BLaER1 treated with 17β-estradiol and CSF1 and Interleukin-3, amounts not matched to agents 10 nM and 100 nM (cell line): ENCODE measurements around the gene NPDC1.
"Not testable (repeated sequence)": the region's sequence is repeated elsewhere in the genome, so short reads cannot be mapped to it uniquely, and the experiment has no call there.

Experiments
- H3K27ac ChIP-seq, 11 experiments: shearing (Covaris generic); formaldehyde crosslinking; 2 replicates each; pipeline ENCODE4 v1.8.1; 2022
- H3K27me3 ChIP-seq, 11 experiments: shearing (Covaris generic); formaldehyde crosslinking; 2 replicates each; pipeline ENCODE4 v1.8.1; 2022
- H3K36me3 ChIP-seq, 11 experiments: shearing (Covaris generic); formaldehyde crosslinking; 2 replicates each; pipeline ENCODE4 v1.8.1; 2022
- H3K4me1 ChIP-seq, 10 experiments: shearing (Covaris generic); formaldehyde crosslinking; 2 replicates each; pipeline ENCODE4 v1.8.1; 2022
- H3K4me2 ChIP-seq, 11 experiments: shearing (Covaris generic); formaldehyde crosslinking; 2 replicates each; pipeline ENCODE4 v1.8.1; 2022
- H3K4me3 ChIP-seq, 10 experiments: shearing (Covaris generic); formaldehyde crosslinking; 2 replicates each; pipeline ENCODE4 v1.8.1; 2022
- H3K9ac ChIP-seq, 11 experiments: shearing (Covaris generic); formaldehyde crosslinking; 2 replicates each; pipeline ENCODE4 v1.8.1; 2022
- H3K9me3 ChIP-seq, 11 experiments: shearing (Covaris generic); formaldehyde crosslinking; replicated peaks in 1 of 11; 2 replicates each; pipeline ENCODE4 v1.8.1; 2022
- H4K20me1 ChIP-seq, 11 experiments: shearing (Covaris generic); formaldehyde crosslinking; 2 replicates each; pipeline ENCODE4 v1.8.1; 2022
- Cebpa-rat ChIP-seq, 11 experiments: shearing (Covaris generic); IDR thresholded peaks; 2 replicates each; pipeline ENCODE4 v1.8.1; 2022

The NPDC1 gene

DNA sequence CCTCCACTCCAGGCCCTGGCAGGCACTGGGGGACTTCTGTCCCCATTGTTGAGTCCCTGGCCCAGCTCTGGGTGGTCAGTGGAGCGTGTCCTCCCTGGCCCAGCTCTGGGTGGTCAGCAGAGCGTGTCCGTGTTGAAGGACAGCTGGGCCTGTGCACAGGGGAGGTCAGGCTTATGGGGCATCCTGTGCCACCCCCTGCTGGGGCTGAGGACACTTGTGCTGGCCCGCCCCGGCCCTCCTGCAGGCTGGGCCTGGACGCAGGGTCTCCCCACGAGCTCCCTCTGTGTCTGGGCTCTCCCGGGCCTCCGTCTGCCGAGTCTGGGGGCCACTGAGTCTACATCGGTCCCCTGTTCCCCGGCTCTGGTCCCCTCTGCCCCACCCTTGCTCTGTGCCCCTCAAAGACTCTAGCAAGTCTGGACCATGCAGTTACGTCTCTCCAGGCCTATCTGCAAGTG lies 38.1 kb downstream of the NPDC1 start:
- H3K27ac ChIP-seq: 0 out of 22 replicates have a peak overlapping the region, but pooled peaks of 2 of the 11 experiments have one; percentile 18 to 23
- no peak overlapping the region for H3K4me3 ChIP-seq
- peaks cover 0 to 16% (median 0%) of the 10 kb centered on the region in 11 experiments; a peak in 1 of 22 replicates for H4K20me1 ChIP-seq
- H3K9ac ChIP-seq: peak overlapping the region in 3 of 11 experiments; percentile 4 to 9 (median 7); a peak in 2 of 22 replicates
- no peak for TF ChIP-seq Cebpa-rat (IDR thresholded peaks at IDR 0.05)
- H3K27me3 ChIP-seq: no peaks in the 10 kb centered on the region
- H3K4me2 ChIP-seq: peak overlapping the region in 8 of 11 experiments; percentile 13 to 60 (median 39); a peak in 11 of 22 replicates
- H3K9me3 ChIP-seq: peaks cover 6 to 16% (median 12%) of the 10 kb centered on the region in 11 experiments; a peak in 19 of 22 replicates
- peaks cover 0 to 35% (median 23%) of the 10 kb centered on the region in 11 experiments; a peak in 17 of 22 replicates for H3K36me3 ChIP-seq
- peaks cover 4 to 36% (median 28%) of the 10 kb centered on the region in 10 experiments; a peak in 19 of 20 replicates for H3K4me1 ChIP-seq

DNA sequence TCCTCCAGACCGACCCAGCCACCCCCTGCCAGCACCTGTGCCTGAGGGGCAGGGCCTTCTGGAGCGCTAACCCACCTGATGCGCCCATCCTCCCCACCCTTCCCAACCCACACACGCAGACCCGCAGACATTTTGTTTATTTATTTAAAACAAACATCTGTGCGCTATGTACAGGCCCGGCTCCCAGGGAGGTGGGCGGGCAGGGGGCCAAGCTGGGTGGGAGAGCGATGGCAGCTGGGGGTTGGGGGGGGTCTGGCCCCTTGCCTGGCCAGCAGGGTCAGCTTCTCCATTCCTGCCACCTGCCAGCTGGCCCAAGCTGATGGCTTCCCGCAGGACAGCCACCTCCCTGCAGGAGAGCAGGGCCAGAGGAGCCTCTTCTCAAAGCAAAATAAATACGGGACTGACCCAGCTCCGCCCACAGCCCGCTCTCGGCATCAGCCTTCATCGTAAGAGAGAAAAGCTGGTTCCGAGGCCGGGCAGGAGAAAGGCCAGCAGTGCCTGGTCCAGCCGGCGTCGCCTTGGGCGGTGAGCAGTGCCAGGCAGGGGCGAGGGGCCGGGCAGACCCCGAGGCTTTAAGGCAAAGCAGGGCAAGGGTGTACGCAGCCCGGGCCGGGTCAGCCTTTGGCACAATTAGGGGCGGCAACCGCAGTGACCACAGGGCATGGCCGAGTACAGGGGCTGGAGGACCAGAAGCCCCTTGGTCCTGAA lies 38.7 kb downstream of the NPDC1 start:
- Histone ChIP-seq H3K9ac (peak overlapping the region in 2 of 11 experiments; percentile 9 to 15; a peak in 2 of 22 replicates), H4K20me1 (peaks cover 0 to 12% (median 0%) of the 10 kb centered on the region in 11 experiments; a peak in 1 of 22 replicates), H3K4me2 (peak overlapping the region in 9 of 11 experiments; percentile 48 to 77 (median 60); a peak in 16 of 22 replicates), H3K36me3 (peaks cover 0 to 30% (median 18%) of the 10 kb centered on the region in 11 experiments; a peak in 16 of 22 replicates), H3K27me3 (no peaks in the 10 kb centered on the region), H3K9me3 (peaks cover 6 to 16% (median 12%) of the 10 kb centered on the region in 11 experiments; a peak in 19 of 22 replicates), H3K4me3 (no peak overlapping the region), H3K27ac (0 out of 22 replicates have a peak overlapping the region, but pooled peaks of 2 of the 11 experiments have one; percentile 18 to 23), H3K4me1 (peaks cover 4 to 42% (median 28%) of the 10 kb centered on the region in 10 experiments; a peak in 19 of 20 replicates)
- no peak for TF ChIP-seq Cebpa-rat (IDR thresholded peaks at IDR 0.05)

DNA sequence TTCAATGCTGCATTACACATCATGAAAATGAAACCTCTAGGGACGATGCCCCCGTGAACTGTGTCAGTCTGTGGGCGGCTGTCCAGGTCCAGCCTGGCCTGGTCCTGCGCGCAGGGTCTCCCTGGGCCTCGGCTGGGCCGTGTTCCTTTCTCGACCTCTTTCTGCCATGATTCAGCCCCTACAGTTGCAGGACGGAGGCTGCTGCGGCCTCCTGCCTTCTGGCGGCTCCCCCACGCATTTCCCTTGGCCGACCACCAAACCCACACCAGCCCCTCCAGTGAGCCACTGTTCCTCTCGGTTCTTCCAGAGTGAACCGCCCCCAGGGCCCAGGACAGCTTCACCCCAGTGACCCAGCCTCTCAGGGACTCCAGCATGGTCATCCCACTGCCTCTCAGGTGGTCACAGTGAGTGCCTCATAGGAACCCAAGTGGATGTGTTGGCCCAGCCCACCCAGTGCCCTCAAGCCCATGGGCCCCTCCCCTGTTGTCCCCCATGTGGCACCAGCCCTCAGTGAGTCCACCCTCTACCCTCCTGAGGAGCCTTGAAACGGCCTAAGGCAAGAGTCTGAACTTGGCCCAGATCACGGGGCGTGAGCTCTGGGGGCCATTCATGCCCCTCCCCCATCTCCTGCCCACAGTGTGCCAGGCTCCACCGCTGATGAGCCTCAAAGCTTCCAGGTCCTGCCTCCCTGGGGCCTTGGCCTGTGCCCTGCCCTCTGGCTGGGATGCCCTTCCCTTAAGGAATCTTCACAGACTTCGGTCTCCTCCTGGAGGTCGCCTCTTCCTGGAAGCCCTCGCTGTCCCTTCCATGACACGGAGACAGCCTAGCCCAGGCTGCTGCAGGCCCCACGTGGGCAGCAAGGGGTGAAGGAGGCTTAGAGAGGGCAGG lies 39.6 kb downstream of the NPDC1 start:
- no peak overlapping the region for H3K4me3 ChIP-seq
- H4K20me1 ChIP-seq: peaks cover 0 to 11% (median 0%) of the 10 kb centered on the region in 11 experiments; a peak in 1 of 22 replicates
- no peak for TF ChIP-seq Cebpa-rat (IDR thresholded peaks at IDR 0.05)
- peaks cover 6 to 16% (median 12%) of the 10 kb centered on the region in 11 experiments; a peak in 19 of 22 replicates for H3K9me3 ChIP-seq
- no peaks in the 10 kb centered on the region for H3K27me3 ChIP-seq
- peaks cover 5 to 51% (median 31%) of the 10 kb centered on the region in 10 experiments; a peak in 19 of 20 replicates for H3K4me1 ChIP-seq
- peak overlapping the region in 6 of 11 experiments; percentile 14 to 36 (median 26); a peak in 5 of 22 replicates for H3K27ac ChIP-seq
- H3K36me3 ChIP-seq: peaks cover 0 to 25% (median 14%) of the 10 kb centered on the region in 11 experiments; a peak in 15 of 22 replicates
- H3K9ac ChIP-seq: peak overlapping the region in 6 of 11 experiments; percentile 4 to 23 (median 13); a peak in 4 of 22 replicates
- H3K4me2 ChIP-seq: peak overlapping the region; percentile 13 to 77 (median 61); a peak in 19 of 22 replicates

DNA sequence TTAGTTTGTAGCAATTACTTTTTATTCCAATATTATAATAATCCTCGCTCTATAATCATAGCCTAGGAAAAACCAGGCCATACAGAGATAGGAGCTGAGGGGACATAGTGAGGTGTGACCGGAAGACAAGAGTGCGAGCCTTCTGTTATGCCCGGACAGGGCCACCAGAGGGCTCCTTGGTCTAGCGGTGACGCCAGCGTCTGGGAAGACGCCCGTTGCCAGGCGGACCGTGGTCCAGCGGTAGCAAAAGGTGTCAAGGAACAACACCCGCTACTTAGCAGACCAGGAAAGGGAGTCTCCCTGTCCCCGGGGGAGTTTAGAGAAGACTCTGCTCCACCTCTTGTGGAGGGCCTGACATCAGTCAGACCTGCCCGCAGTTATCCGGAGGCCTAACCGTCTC lies 41.7 kb downstream of the NPDC1 start:
- not testable (repeated sequence) for H3K27ac ChIP-seq, H3K4me3 ChIP-seq, H3K4me2 ChIP-seq, H3K9ac ChIP-seq, H3K27me3 ChIP-seq
- Histone ChIP-seq H3K4me1 (peaks cover 26 to 72% (median 49%) of the 10 kb centered on the region in 10 experiments), H3K9me3 (peaks cover 6 to 16% (median 12%) of the 10 kb centered on the region in 11 experiments; a peak in 19 of 22 replicates), H3K36me3 (peaks cover 0 to 12% (median 3%) of the 10 kb centered on the region in 11 experiments; a peak in 10 of 22 replicates), H4K20me1 (peaks cover 0 to 11% (median 0%) of the 10 kb centered on the region in 11 experiments; a peak in 1 of 22 replicates)

DNA sequence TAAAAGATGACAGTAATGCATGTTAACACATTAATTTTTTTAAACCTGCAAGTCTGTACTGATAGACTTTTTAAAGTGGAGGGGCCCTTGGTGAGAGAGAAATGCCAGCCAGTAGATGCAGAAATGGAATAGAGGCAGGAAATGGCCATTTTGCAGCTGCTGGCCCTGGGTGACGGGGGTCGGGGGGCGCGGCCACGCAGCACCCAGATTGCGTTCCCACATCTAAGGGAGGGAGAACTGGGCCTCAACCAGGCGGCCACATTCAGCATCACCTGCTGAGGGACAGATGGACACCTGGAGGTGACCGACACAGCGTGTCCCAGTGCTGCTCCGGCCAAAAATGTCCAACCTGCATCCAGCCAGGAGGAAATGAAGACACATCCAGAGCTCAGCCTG lies 43.3 kb downstream of the NPDC1 start:
- Histone ChIP-seq H3K4me2 (peak overlapping the region in 2 of 11 experiments; percentile 18 to 22; a peak in 1 of 22 replicates), H4K20me1 (0 out of 22 replicates have a peak, but pooled peaks cover 0 to 4% (median 0%) of the 10 kb centered on the region in 11 experiments), H3K9me3 (peaks cover 6 to 16% (median 12%) of the 10 kb centered on the region in 11 experiments; a peak in 19 of 22 replicates), H3K27ac (peak overlapping the region in 3 of 11 experiments; percentile 5 to 32 (median 26); a peak in 1 of 22 replicates), H3K36me3 (peaks cover 0 to 4% (median 0%) of the 10 kb centered on the region in 11 experiments; a peak in 9 of 22 replicates), H3K27me3 (no peaks in the 10 kb centered on the region), H3K9ac (no peak overlapping the region), H3K4me3 (no peak overlapping the region), H3K4me1 (peaks cover 42 to 80% (median 60%) of the 10 kb centered on the region in 10 experiments)
- TF ChIP-seq Cebpa-rat (IDR thresholded peaks at IDR 0.05): no peak

DNA sequence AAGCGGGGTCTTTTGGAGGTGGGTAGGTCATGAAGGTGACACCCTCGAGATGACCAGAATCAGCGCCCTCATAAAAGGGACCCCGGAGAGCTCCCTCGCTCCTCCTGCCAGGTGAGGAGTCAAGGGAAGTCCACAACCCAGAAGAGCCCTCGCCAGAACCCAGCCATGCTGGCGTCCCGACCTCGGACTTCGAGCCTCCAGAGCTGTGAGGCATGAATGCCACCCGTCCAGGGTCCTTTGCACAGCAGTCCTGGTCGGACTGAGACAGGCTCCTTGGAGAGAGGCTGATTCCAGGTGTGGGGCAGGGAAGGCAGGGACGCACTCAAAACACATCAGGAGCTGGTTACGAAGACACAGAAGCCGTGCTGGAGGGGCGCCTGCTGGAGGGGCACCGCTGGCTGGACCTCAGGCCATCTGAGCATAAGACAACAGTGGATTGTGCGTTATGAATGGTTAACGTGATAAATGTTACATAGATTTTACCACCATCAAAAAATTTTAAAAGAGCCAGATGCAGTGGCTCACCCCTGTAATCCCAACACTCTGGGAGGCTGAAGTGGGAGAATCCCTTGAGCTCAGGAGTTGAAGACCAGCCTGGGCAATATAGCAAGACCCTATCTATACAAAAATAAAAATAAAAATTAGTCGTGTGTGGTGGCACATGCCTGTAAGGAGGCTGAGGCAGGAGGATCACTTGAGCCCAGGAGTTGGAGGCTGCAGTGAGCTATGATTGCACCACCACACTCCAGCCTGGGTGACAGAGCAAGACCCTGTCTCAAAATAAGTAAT lies 43.9 kb downstream of the NPDC1 start:
- no peaks in the 10 kb centered on the region; a peak in 1 of 22 replicates for H3K36me3 ChIP-seq
- 0 out of 22 replicates have a peak overlapping the region, but pooled peaks of 1 of the 11 experiments have one; percentile 28 for H3K9ac ChIP-seq
- no peak for TF ChIP-seq Cebpa-rat (IDR thresholded peaks at IDR 0.05)
- peak overlapping the region in 6 of 11 experiments; percentile 7 to 90 (median 58); a peak in 6 of 22 replicates for H3K4me2 ChIP-seq
- H3K27ac ChIP-seq: peak overlapping the region in 4 of 11 experiments; percentile 13 to 85 (median 60); a peak in 5 of 22 replicates
- peaks cover 6 to 16% (median 12%) of the 10 kb centered on the region in 11 experiments; a peak in 19 of 22 replicates for H3K9me3 ChIP-seq
- H4K20me1 ChIP-seq: no peaks in the 10 kb centered on the region
- no peaks in the 10 kb centered on the region; a peak in 1 of 22 replicates for H3K27me3 ChIP-seq
- no peak overlapping the region for H3K4me3 ChIP-seq
- H3K4me1 ChIP-seq: peaks cover 48 to 82% (median 64%) of the 10 kb centered on the region in 10 experiments
